ENCODE results near the gene FKTN.

FKTN gene

DNA sequence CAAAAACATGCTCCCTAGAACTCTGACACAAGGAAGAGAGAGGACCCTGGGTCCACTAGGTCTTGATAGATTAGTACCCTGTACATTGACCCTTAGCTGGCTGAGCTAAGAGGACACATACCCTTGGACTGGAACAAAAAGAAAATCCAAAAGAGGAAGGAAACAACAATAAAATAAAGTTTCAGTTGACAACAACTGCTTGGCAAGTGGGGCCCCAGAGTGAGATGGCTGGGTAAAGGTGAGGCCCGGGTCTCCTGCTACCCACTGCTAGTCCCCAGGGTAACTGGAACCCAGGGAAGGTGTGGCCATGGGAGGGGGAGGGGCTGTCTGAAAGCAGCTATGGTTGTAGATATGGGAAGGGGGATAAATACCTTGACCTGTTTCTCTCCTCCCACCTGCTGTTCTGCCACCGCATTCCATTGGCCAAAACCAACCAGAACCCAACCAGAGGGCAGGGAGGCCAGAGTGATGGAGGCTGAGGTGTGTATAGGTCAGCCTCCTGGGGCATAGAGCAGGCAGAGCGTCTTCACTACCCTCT is 116.0 kb downstream of the FKTN start:
- no peak overlapping the region for H3K4me3 ChIP-seq (IDR thresholded peaks at IDR 0.05; ENCODE audit: insufficient read depth, low read depth, low read length)
- no peak overlapping the region for H3K4me2 ChIP-seq
- no peak overlapping the region for H3K9ac ChIP-seq
- no peak overlapping the region for H2AFZ ChIP-seq (ENCODE audit: low read depth)
- H3K27ac ChIP-seq: no peak overlapping the region
- no peaks in the 10 kb centered on the region for H3K79me2 ChIP-seq (ENCODE audit: insufficient read depth, low read depth)
- no peaks in the 10 kb centered on the region for H3K4me1 ChIP-seq (ENCODE audit: low read depth, poor library complexity, severe bottlenecking)
- no peaks in the 10 kb centered on the region for H3K27me3 ChIP-seq (ENCODE audit: insufficient read depth, low read depth)
- no peaks in the 10 kb centered on the region for H3K36me3 ChIP-seq (ENCODE audit: insufficient read depth)
- TF ChIP-seq, protein P1, sequence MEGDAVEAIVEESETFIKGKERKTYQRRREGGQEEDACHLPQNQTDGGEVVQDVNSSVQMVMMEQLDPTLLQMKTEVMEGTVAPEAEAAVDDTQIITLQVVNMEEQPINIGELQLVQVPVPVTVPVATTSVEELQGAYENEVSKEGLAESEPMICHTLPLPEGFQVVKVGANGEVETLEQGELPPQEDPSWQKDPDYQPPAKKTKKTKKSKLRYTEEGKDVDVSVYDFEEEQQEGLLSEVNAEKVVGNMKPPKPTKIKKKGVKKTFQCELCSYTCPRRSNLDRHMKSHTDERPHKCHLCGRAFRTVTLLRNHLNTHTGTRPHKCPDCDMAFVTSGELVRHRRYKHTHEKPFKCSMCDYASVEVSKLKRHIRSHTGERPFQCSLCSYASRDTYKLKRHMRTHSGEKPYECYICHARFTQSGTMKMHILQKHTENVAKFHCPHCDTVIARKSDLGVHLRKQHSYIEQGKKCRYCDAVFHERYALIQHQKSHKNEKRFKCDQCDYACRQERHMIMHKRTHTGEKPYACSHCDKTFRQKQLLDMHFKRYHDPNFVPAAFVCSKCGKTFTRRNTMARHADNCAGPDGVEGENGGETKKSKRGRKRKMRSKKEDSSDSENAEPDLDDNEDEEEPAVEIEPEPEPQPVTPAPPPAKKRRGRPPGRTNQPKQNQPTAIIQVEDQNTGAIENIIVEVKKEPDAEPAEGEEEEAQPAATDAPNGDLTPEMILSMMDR (conservative IDR thresholded peaks at IDR 0.05; ENCODE audit: low read depth, low read length): no peak
- no peaks in the 10 kb centered on the region for H4K20me1 ChIP-seq (ENCODE audit: insufficient read depth)

DNA sequence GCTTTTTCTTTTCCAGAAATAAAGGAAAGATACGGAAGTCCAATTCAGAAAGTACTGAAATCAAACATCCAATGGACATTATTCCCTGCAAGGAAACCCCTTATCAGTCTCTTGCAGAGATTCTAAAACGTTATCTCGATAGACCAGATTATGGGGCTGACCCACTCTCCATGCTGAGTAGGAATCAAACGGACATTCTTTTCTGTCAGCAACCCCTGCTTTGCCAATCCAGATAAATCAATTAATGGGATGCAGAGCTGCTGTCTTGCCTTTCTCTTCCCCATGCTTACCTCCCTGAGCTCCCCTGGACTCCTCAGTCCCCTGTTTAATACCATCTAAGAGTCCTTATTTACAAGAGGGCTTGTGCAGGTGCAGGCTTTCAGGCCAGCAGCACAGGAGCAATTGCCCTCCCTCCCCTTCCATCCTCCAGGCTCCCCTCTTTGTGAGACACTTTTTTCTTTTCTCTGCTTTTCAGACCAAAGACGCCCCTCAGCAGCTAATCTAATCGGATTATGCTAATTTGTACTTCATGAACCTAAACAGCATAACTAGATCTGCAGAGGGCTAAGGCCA is 118.5 kb downstream of the FKTN start:
- Histone ChIP-seq H2AFZ (ENCODE audit: low read depth) (no peak overlapping the region), H3K9ac (no peak overlapping the region)

DNA sequence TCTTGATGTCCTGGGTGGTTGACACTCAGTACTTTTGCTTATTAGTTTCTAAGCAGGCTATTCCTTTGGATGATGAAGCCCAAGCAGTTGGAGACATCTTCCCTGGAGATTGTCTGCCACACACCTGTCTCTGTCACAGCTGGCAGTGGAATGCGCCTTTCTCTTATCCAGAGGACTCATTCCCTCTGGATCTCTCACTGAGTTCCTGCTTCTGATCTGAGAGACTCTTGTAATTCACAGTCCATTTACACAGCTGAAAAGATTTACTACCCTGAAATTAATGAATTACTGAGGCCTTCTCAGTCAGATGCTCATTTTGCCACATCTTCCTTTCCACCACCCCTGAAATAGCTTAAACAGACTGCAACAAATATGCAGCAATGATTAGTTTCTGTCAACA is 120.2 kb downstream of the FKTN start:
- Histone ChIP-seq H3K9ac (no peak overlapping the region), H3K4me1 (ENCODE audit: low read depth, poor library complexity, severe bottlenecking) (no peaks in the 10 kb centered on the region), H3K27me3 (ENCODE audit: insufficient read depth, low read depth) (no peaks in the 10 kb centered on the region), H3K36me3 (ENCODE audit: insufficient read depth) (no peaks in the 10 kb centered on the region), H2AFZ (ENCODE audit: low read depth) (no peak overlapping the region), H3K27ac (no peak overlapping the region), H4K20me1 (ENCODE audit: insufficient read depth) (no peaks in the 10 kb centered on the region), H3K79me2 (ENCODE audit: insufficient read depth, low read depth) (no peaks in the 10 kb centered on the region), H3K4me3 (IDR thresholded peaks at IDR 0.05; ENCODE audit: insufficient read depth, low read depth, low read length) (no peak overlapping the region), H3K4me2 (no peak overlapping the region)
- TF ChIP-seq, protein P1 (conservative IDR thresholded peaks at IDR 0.05; ENCODE audit: low read depth, low read length): no peak

More for the DNA sequence above, 118.5 kb downstream of the FKTN start:
- Histone ChIP-seq H3K27me3 (ENCODE audit: insufficient read depth, low read depth) (no peaks in the 10 kb centered on the region), H3K4me2 (no peak overlapping the region), H3K27ac (no peak overlapping the region), H3K4me3 (IDR thresholded peaks at IDR 0.05; ENCODE audit: insufficient read depth, low read depth, low read length) (no peak overlapping the region), H3K79me2 (ENCODE audit: insufficient read depth, low read depth) (no peaks in the 10 kb centered on the region), H4K20me1 (ENCODE audit: insufficient read depth) (no peaks in the 10 kb centered on the region), H3K4me1 (ENCODE audit: low read depth, poor library complexity, severe bottlenecking) (no peaks in the 10 kb centered on the region), H3K36me3 (ENCODE audit: insufficient read depth) (no peaks in the 10 kb centered on the region)
- TF ChIP-seq, protein P1 (conservative IDR thresholded peaks at IDR 0.05; ENCODE audit: low read depth, low read length): no peak

DNA sequence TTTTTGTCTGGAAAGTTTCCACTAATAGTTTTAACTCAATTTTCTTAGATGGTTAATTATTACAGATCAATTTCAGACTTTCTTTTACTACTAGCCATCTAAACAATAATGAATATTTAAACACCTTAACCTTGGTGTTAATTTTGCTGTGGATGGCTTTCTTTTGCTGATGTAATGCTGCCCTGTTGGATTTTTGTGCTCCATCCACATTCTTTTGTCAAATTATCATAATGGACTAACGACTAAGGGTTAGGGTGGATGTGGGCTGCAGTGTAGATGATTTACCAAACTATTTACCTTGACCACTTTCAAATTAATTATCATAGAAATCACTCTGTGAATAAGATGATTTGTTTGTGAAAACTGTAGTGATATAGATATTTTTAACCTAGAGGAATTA is 120.8 kb downstream of the FKTN start:
- Histone ChIP-seq H3K4me1 (ENCODE audit: low read depth, poor library complexity, severe bottlenecking) (no peaks in the 10 kb centered on the region), H4K20me1 (ENCODE audit: insufficient read depth) (no peaks in the 10 kb centered on the region), H3K9ac (no peak overlapping the region), H3K79me2 (ENCODE audit: insufficient read depth, low read depth) (no peaks in the 10 kb centered on the region), H3K27me3 (ENCODE audit: insufficient read depth, low read depth) (no peaks in the 10 kb centered on the region), H3K36me3 (ENCODE audit: insufficient read depth) (no peaks in the 10 kb centered on the region), H2AFZ (ENCODE audit: low read depth) (no peak overlapping the region), H3K4me3 (IDR thresholded peaks at IDR 0.05; ENCODE audit: insufficient read depth, low read depth, low read length) (no peak overlapping the region), H3K27ac (no peak overlapping the region), H3K4me2 (no peak overlapping the region)
- TF ChIP-seq, protein P1 (conservative IDR thresholded peaks at IDR 0.05; ENCODE audit: low read depth, low read length): no peak

Data from KMS-11 (cell line).